HCT116 (cell line): ENCODE results near the gene TAF4.

Experiments used
- EZH2 ChIP-seq: fragments of 200-600 bp; sonication (generic); IDR thresholded peaks from 2 replicates; pipeline ENCODE4 v1.6.1; 2017; ENCODE audit warnings: antibody characterized with exemption, mixed run types
- YY1 ChIP-seq: IDR thresholded peaks from 2 replicates; pipeline ENCODE4 v1.6.1; 2011; ENCODE audit warnings: low read length, low read depth, moderate library complexity, mild to moderate bottlenecking; ENCODE audit not compliant: insufficient replicate concordance; ENCODE audit errors: extremely low read depth

- TF ChIP-seq EZH2 (no peak), YY1 (no peak)
These were observed 51.2 kb downstream of the TAF4 start for GRCh38 chr20:62014488-62014775.
